CD4-positive, alpha-beta T cell treated with Interferon alpha-2 for 1 hour (primary cell): ENCODE results near the gene UGT2B11.
"Not testable (repeated sequence)": the region's sequence is repeated elsewhere in the genome, so short reads cannot be mapped to it uniquely, and the experiment has no call there.

Source experiments
- DNase-seq, 2 donors: peaks; one replicate each; pipeline ENCODE4 v3.0.0-alpha.2; 2020 to 2022

UGT2B11 gene

DNA sequence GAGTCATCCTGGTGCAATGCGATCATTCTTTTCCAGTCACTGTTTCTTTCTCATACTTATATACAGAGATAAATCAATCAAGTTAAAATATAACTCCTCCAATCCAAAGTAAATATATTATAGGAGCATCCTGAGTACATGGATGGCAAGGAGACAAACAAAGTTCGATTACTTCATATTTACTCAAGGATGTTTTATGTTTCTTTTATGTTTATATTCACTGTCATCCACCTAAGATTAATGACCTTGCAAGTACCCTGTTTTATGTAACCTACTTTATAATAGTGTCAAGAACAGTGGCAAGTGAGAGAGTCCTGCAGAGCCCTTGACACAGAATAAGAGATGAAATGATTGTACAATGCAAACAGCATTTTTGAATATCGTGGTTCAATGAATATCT lies at the start of gene UGT2B11:
TSS of gene UGT2B11 (minus strand) at position 33 of the 400 bp plus-strand sequence. CDS start at position 7, 26 bp downstream.
- no peak for DNase-seq

DNA sequence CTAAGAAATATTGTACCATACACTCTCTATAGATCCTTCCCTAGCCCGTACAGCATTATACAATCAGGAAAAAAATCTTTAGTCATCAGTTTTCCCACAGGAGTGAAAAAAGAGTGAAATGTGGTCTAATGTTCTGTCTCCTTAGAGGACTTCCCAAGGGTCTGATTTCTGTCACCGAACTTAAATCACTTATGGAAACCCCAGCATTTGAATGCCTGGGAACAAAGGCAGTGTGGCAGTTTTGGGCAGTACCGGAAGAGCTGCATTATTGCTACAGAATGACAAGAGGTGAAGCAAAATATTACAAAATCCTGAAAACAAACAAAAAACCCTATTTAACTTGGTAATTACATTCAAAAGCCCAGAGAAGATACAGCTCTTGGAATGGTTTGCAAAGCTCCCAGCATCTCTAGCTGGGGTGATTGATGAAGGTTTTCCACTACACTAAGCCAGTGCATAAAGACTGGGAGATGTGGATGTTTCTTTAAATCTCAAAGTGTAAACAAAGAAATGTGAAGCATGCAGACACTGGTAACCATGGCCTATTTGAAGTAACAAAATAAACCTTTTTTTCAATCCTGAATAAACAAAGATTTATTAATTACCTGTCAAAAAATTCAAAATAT lies 38.7 kb upstream of the UGT2B11 start:
- not testable (repeated sequence) for DNase-seq

DNA sequence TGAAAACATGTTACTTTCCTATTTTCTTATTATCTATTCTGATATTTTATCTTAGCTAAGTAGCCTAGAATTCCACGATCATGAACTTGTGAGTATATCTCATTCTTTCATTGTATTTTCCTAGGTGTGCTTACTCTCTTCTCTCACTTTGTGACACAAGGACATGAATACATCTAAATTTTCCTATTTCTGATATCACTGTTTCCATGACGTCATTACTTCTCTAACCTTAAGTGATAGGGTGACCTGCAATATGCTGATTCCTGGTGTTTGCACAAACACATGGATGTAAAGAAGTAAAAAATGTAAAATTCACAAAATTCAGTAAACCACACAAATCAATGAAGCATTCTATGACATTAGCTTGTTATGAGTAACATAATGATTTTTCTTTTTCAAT lies 36.3 kb upstream of the UGT2B11 start:
- DNase-seq = not testable (repeated sequence)

DNA sequence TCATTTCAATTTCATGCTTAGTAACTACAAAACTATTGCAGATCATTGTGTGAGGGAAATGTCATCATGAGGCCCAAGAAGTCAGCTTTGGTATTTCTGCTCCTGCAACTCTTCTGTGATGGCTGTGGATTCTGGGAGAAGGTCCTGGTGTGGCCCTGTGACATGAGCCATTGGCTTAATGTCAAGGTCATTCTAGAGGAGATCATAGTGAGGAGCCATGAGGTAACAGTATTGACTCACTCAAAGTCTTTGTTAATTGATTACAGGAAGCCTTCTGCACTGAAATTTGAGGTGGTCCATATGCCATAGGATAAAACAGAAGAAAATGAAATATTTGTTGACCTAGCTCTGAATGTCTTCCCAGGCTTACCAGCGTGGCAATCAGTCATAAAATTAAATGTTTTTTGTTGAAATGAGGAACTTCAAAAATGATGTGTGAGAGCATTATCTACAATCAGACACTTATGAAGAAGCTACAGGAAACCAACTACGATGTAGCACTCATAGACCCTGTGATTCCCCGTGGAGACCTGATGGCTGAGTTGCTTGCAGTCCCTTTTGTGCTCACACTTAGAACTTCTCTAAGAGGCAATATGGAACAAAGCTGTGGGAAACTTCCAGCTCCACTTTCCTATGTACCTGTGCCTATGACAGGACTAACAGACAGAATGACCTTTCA lies 28.2 kb upstream of the UGT2B11 start:
- not testable (repeated sequence) for DNase-seq

DNA sequence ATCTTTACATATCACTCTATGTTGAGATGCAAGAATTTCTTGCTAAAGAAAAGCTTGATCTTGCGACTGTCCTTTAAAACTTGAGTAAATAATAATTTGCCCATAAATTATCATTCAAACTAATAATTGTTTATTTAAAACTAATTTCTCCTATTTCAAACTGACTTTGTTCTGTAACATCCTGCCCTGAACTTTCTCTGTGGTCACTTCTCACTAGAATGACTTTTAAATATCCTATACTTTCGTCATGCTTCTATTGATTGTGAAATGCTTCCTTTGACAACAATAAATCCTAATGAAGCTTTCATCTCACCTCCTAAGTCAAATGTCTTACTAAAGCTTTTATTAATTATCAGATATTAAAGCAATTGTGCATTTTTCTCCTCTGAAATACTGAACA lies 27.2 kb upstream of the UGT2B11 start:
- DNase-seq = not testable (repeated sequence)

DNA sequence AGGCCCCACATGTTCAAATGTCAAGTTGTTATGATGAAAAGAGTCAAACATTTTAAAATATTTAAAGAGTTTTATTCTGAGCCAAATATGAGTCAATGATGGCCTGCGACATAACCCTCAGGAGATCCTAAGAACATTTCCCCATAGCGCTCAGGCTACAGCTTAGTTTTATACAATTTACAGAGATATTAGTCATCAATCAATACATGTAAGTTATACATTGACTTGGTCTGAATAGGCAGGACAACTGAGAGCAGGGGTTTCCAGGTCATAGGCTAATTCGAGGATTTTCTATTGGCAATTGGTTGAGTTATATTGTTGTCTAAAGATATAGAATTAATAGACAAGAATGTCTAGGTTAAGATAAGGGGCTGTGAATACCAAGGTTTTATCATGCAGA lies 26.2 kb upstream of the UGT2B11 start:
- DNase-seq = not testable (repeated sequence)

DNA sequence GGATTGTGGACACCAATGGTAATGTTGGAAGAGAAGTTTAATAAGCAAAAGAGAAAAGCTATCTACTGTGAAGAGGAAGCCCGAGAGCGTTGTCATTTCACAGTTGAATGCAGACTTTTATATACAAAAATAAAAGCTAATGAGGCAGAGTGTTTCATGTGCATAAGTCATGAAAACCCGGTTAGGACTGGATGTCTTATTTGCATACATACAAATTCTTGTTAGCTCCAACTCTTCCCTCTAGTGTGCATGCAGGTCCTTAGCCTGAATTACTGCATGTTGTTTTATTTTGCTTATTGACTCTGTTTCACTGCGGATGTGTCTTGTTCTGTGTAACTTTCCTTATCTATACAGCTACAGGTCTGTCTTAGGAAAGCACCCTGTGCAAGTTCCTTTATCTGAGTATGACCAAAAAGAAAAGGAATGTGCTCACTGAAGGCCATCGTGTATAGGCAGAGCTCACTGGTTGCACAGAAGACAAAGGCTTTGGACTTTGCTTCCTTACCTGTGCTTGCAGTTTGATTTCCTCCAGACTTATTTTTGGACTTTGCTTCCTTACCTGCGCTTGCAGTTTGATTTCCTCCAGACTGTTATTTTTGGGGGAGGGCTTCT lies 25.1 kb upstream of the UGT2B11 start:
- no peak for DNase-seq

DNA sequence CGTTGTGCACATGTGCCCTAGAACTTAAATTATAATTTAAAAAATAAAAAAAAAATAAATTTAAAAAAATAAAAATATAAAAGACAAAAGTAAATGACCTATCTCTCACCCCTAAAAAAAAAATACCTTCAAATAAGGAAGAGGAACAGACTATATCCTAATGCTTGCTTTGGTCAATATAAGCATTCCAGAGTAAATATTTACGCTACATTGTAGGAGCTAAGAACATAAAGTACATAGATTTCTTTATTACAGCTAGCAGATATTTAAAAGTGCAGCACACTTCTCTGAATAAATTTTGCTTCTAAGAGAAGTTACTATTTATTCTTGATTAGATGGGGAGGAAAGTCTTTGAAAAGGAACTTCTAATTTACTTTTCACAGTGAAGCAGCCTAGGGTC lies 24.5 kb upstream of the UGT2B11 start:
- no peak for DNase-seq

DNA sequence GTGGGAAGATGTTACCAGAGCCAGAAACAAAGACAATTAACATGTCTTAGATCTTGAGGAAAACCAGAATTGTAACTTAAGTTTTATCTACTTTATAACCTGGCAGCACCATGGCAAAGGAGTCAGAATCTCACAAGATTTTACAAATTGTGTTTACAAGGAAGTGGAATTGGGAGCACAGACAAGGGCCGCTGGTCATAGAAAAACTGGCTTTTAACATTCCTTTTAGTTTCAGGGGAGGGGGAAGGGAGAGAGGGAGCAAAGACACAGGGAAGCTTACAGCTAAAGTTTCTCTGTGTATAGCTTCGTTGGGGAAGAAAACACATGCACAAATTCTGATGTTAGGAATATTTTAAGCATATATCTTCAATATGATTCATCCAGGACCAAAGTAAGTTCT lies 10.3 kb upstream of the UGT2B11 start:
- DNase-seq = no peak

DNA sequence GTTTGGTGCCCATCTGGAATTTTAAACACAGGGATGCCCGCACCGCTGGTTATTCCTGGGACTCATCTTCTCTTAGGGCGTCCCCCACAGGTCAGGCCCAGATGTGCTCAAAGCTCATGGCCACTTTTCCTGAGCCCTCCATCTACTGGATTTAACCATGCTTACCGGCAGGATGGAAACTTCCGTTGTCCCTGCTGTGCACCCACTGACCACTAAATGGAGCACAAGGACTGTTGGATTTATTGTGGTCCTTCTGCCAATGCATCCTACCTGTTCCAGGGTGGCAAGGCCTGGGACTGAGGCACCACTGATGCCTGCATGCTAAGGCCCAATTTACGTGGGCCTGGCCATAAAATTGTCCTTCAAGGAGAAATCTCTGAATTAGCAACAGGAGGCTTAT lies 8.7 kb upstream of the UGT2B11 start:
- not testable (repeated sequence) for DNase-seq

DNA sequence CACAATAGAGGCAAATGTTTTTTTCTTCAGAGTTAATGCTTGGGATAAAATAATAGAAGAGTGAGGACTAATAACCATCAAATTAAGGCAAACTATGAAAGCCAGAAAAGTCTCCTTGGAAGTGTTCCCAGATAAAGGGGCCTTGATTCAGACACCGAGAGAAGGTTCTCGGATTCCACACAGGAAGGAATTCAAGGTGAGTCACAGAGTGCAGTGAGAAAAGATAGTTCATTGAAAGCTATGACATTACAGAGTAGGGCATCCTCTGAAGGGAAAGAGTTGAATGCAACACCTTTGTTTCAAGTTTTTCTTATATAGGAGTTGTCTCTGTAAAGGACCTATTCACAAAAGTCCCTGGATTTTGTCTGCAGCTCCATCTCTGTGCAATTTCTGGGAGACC lies 3.9 kb upstream of the UGT2B11 start:
- not testable (repeated sequence) for DNase-seq

DNA sequence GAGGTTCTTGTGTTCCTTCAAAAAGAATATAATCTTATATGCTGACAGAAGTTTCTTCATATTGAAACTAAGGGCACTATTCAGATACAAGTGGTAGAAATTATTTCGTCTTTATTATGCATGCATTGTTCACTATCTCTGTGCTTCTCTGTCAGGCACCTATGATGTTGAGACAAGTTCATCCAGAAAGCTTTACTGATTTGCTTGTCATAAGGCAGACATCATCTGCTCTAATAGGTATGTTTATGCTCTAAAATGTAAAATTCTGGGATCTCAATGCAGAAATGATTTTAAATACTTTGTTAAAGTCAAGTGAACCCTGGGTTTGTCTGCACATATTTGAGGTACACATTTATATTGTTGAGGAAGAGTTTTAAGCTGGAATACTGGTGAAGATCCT lies 3.6 kb downstream of the UGT2B11 start:
- no peak for DNase-seq

DNA sequence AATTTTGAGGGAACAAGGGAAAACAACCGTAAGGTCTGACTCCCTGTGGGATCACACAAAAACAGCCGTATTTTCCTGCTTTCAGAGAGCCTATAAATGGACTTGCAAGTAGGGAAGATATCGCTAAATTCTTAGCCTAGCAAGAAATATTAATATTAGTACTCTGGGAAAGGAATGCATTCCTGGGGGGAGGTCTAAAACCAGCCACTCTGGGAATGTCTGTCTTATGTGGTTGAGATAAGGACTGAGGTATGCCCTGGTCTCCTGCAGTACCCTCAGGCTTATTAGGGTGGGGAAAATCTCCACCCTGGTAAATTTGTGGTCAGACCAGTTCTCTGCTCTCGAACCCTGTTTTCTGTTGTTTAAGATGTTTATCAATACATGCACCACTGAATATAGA lies 16.0 kb downstream of the UGT2B11 start:
- not testable (repeated sequence) for DNase-seq

DNA sequence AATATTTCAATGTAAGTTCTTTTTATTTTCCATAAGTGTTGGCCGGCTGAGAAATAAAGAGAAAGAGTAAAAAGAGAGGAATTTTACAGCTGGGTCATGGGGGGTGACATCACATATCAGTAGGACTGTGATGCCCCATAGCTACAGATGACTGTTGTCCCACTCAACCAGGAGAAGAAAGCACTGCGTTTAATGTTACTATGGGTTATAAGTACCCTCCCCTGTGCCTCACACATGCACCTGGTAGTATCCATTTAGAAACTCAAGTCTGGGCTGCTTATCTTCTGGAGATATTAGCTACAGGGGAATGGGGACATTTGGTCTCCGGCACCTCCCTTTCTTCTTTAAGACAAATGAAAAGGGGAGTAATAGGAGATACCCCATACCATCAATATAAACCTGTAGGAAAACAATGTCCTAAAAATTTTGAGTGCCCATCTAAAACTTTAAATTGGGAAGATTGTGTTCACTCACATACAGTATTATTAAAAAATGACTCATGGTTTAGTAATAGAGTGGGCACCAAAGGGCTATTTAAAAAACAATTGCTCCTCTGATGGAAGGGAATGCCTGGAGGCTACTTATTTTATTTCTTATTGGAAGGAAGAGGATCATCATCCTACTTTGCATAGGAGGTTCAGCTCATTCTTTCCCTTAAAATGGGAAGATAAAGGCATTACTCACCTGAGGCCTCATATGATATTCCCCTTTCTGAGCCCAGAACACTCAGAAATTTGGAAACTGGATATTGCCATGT lies 18.2 kb downstream of the UGT2B11 start:
- no peak for DNase-seq

DNA sequence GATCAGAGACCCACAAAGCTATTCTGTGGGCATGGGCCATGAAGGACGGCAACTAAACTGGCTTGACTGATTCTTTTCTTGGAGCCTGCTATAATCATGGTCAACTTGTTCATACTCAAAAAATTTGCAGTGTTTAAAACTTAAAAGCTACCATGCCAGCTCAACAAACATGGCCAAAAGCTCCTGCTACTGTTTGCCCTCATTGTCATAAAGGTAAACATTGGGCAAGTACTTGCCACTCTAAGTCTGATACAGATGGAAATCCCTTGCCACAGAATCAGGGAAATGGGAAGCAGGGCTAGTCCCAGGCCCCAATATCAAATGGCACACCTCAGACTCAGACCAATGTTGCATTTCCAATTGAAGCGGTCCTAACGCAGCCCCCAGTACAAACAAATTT lies 20.4 kb downstream of the UGT2B11 start:
- DNase-seq = no peak

DNA sequence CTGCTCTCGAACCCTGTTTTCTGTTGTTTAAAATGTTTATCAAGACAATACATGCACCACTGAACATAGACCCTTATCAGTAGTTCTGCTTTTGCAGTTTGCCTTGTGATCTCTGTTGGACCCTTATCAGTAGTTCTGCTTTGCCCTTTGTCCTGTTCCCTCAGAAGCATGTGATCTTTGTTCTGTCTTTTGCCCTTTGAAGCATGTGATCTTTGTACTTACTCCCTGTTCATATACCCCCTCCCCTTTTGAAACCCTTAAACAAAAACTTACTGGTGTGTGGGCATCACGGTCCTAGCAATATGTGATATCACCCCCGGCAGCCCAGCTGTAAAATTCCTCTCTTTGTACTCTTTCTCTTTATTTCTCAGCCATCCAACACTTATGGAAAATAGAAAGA lies 22.6 kb downstream of the UGT2B11 start:
- not testable (repeated sequence) for DNase-seq

DNA sequence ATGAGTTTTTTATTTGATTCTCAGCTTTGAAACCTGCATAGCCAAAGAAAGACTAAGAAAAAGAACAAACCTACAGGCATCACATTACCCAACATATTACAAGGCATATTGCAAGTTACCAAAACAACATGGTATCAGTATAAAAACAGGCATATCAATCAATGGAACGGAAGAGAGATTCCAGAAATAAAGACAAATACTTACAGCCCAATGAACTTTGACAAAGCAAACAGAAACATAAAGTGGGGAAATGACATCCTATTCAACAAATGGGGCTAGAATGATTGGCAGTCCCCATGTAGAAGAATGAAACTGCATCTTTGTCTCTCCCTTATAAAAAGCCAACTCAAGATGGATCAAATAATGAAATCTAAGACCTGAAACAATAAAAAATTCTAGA lies 23.9 kb downstream of the UGT2B11 start:
- DNase-seq = not testable (repeated sequence)

DNA sequence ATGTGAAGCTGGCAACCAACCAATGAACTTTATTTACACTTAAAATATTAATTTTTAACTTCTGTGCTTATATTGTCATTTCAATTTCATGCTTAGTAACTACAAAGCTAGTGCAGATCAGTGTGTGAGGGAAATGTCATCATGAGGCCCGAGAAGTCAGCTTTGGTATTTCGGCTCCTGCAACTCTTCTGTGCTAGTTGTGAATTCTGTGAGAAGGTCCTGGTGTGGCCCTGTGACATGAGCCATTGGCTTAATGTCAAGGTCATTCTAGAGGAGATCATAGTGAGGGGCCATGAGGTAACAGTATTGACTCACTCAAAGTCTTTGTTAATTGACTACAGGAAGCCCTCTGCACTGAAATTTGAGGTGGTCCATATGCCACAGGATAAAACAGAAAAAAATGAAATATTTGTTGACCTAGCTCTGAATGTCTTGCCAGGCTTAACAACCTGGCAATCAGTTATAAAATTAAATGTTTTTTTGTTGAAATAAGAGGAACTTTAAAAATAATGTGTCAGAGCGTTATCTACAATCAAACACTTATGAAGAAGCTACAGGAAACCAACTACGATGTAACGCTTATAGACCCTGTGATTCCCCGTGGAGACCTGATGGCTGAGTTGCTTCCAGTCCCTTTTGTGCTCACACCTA lies 32.9 kb downstream of the UGT2B11 start:
- not testable (repeated sequence) for DNase-seq

DNA sequence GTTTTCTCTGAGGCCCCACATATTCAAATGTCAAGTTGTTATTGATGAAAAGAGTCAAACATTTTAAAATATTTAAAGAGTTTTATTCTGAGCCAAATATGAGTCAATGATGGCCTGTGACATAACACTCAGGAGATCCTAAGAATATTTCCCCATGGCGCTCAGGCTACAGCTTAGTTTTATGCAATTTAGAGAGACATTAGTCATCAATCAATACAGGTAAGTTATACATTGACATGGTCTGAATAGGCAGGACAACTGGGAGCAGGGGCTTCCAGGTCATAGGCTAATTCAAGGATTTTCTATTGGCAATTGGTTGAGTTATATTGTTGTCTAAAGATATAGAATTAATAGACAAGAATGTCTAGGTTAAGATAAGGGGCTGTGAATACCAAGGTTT lies 34.7 kb downstream of the UGT2B11 start:
- DNase-seq = not testable (repeated sequence)

DNA sequence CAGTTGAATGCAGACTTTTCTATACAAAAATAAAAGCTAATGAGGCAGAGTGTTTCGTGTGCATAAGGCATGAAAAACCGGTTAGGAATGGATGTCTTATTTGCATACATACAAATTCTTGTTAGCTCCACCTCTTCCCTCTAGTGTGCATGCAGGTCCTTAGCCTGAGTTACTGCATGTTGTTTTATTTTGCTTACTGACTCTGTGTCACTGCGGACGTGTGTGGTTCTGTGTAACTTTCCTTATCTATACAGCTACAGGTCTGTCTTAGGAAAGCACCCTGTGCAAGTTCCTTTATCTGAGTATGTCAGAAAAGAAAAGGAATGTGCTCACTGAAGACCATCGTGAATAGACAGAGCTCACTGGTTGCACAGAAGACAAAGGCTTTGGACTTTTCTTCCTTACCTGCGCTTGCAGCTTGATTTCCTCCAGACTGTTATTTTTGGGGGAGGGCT lies 35.8 kb downstream of the UGT2B11 start:
- not testable (repeated sequence) for DNase-seq

DNA sequence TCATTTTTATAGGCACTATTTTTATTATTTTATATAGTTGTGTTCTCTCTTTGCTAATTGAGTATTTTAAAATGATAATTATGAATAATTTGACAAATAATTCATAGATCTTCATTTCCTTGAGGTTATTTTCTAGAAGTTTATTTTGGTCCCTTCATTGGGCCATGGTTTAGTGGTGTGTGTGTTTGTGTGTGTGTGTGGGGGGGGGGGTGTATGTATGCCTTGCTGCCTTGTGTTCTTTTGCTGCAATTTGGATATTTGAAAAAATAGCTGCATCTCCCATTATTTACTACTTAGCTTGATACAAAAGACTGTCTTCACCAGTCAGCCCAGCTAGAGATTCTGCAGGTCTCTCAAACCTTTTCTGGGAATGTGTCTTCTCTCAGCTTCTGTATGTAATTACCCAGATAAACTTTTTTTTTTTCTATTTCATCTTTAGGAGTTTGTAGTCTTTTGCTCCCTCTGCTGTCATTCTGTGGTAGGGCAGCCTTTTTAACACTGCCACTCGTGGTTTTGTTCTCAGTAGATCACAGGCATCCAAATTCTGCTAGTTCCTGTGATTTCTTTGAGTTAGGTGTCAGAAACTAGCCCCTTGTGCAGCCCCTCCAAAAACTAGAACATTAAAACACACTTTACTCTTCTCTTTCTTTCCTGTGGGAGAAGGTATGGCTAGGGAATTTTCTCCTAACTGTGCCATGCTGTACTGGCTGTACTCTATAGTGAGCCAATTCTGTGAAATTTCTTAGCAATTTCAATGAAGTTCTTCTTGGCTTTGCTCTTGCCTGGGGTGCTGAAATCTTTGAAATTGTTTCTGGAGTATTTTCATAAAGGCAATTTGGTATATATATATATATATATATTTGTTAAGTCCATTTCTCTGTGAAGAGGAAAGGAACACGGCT lies 44.1 kb downstream of the UGT2B11 start:
- DNase-seq = peak in 1 of 2 donors; percentile 32

DNA sequence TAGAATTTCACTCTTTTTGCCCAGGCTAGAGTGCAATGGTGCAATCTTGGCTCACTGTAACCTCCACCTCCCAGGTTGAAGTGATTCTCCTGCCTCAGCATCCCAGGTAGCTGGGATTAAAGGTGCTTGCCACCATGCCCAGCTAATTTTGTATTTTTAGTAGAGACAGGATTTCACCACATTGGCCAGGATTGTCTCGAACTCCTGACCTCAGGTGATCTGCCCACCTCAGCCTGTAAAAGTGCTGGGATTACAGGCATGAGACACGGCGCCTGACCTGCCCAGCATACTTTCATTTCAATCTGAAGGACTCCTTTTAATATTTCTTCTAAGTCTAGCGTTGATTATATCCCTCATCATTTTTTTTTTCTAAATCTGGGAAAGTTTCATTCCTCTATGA lies 45.4 kb downstream of the UGT2B11 start:
- not testable (repeated sequence) for DNase-seq
